ACC112 (cell line): ENCODE data around the gene NDUFA12.
A peak's percentile ranks its signal among the peaks of the same experiment; 100 is the strongest.

Source experiments
- H2AFZ ChIP-seq: fragments of 200-600 bp; sonication (generic); one replicate; pipeline ENCODE4 v1.6.0; 2017; ENCODE audit warnings: antibody characterized with exemption, low read length; ENCODE audit not compliant: unreplicated experiment
- H3K27ac ChIP-seq: fragments of 200-600 bp; sonication (generic); 2 replicates; pipeline ENCODE4 v1.5.1; 2014; ENCODE audit warnings: low read depth, mild to moderate bottlenecking, antibody characterized with exemption, low read length, moderate library complexity
- H3K27me3 ChIP-seq: fragments of 200-600 bp; sonication (generic); 2 replicates; pipeline ENCODE4 v1.6.1; 2014; ENCODE audit warnings: mild to moderate bottlenecking, antibody characterized with exemption, low read length, moderate library complexity, mixed read lengths; ENCODE audit not compliant: insufficient read depth
- H3K36me3 ChIP-seq: fragments of 200-600 bp; sonication (generic); 2 replicates; pipeline ENCODE4 v1.6.1; 2016; ENCODE audit warnings: mild to moderate bottlenecking, antibody characterized with exemption, low read length, moderate library complexity, mixed read lengths; ENCODE audit not compliant: insufficient read depth
- H3K4me1 ChIP-seq: fragments of 200-600 bp; sonication (generic); one replicate; pipeline ENCODE4 v1.6.1; 2016; ENCODE audit warnings: low read length, mixed read lengths; ENCODE audit not compliant: insufficient read depth, unreplicated experiment, control insufficient read depth
- H3K4me3 ChIP-seq: fragments of 200-600 bp; sonication (generic); 2 replicates; pipeline ENCODE4 v1.5.1; 2014; ENCODE audit warnings: mild to moderate bottlenecking, low read depth, low read length
- H3K79me2 ChIP-seq: fragments of 200-600 bp; sonication (generic); one replicate; pipeline ENCODE4 v1.6.0; 2016; ENCODE audit warnings: low read length; ENCODE audit not compliant: control insufficient read depth, unreplicated experiment, insufficient read depth

Gene NDUFA12

GRCh38 chr12:94942663-94943062 lies 60.8 kb downstream of the NDUFA12 start:
- Histone ChIP-seq H3K4me1 (peaks cover 19% of the 10 kb centered on the region), H3K4me3 (no peak overlapping the region), H3K79me2 (no peaks in the 10 kb centered on the region), H2AFZ (no peak overlapping the region), H3K36me3 (no peaks in the 10 kb centered on the region), H3K27ac (peak overlapping the region; percentile 89), H3K27me3 (no peaks in the 10 kb centered on the region)

DNA sequence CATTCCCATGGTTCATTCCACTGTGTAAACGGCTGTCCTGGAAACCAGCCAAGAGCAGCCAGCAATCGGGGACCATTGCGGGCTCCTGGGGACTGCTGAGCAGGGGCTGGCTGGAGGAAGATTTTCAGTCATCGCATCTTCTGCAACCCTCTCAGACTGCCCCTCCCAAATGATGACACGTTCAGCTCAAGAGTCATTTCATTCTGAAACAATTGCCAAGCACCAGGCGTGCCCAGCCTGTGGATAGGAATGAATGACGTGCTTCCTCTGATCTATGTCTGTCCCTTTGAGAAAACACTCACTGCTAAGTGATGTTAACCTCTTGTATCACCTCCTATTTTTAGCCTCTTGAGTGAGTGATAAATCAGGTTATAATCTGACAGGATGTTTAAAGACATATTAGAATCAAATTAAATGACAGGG lies 62.0 kb downstream of the NDUFA12 start:
- Histone ChIP-seq H3K36me3 (no peaks in the 10 kb centered on the region), H3K4me1 (peaks cover 19% of the 10 kb centered on the region), H3K27me3 (no peaks in the 10 kb centered on the region), H3K4me3 (peak overlapping the region; percentile 18), H2AFZ (peak overlapping the region; percentile 61), H3K79me2 (no peaks in the 10 kb centered on the region), H3K27ac (peak overlapping the region; percentile 89)

DNA sequence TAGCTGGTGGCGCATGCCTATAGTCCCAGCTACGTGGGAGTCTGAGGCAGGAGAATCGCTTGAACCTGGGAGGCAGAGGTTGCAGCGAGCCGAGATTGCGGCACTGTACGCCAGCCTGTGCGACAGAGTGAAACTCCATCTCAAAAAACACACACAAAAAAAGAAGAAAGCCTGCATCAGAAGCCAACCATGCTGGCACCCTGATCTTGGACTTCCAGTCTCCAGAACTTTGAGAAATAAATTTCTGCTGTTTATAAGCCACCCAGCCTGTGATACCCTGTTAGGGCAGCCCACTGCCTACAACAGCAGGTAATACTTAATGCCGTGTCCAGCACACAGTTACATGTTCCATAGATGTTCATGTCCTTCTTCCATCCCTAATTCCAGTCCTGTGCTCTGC lies 62.7 kb downstream of the NDUFA12 start:
- H3K79me2 ChIP-seq, result no peaks in the 10 kb centered on the region
- H3K4me1 ChIP-seq, result peaks cover 19% of the 10 kb centered on the region
- H3K27me3 ChIP-seq, result no peaks in the 10 kb centered on the region
- H2AFZ ChIP-seq, result peak overlapping the region; percentile 61
- H3K27ac ChIP-seq, result peak overlapping the region; percentile 79
- H3K36me3 ChIP-seq, result no peaks in the 10 kb centered on the region
- 0 out of 2 replicates have a peak overlapping the region, but pooled peaks have one; percentile 18 for H3K4me3 ChIP-seq

DNA sequence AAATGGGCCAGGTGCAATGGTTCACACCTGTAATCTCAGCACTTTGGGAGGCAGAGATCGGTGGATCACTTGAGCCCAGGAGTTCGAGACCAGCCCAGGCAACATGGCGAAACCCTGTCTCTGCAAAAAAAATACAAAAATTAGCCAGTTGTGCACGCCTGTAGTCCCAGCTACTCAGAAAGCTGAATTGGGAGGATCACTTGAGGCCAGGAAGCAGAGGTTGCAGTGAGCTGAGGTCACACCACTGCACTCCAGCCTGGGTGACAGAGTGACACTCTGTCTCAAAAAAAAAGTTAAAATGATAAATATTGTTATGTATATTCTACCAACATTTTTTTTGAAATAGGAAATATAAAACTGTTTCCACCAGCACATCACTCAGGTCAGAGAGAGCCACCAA lies 64.9 kb downstream of the NDUFA12 start:
- H3K27me3 ChIP-seq, result no peaks in the 10 kb centered on the region
- no peak overlapping the region for H2AFZ ChIP-seq
- H3K4me1 ChIP-seq, result peaks cover 19% of the 10 kb centered on the region
- H3K27ac ChIP-seq, result no peak overlapping the region
- H3K36me3 ChIP-seq, result no peaks in the 10 kb centered on the region
- no peak overlapping the region for H3K4me3 ChIP-seq
- no peaks in the 10 kb centered on the region for H3K79me2 ChIP-seq

DNA sequence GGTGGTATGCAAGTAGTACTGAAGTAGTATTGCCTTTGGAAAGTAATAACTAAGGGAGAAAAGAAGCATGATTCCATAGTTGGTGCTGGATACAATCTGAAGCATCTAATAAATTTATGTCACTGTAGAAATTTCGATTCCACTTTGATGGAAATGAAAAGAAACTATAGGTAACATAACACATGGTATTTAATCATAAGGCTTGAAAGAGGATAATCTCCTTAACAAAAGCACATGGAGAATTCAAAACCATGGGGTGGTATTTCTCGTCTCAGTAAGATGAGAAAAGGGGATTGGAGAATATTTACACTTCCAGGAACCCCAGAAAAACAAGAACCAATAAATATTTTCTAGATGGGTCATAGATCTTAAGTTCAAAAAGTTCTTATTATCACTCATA lies 72.7 kb downstream of the NDUFA12 start:
- H3K36me3 ChIP-seq, result no peaks in the 10 kb centered on the region
- H3K4me1 ChIP-seq, result no peaks in the 10 kb centered on the region
- no peaks in the 10 kb centered on the region for H3K79me2 ChIP-seq
- no peak overlapping the region for H3K4me3 ChIP-seq
- H2AFZ ChIP-seq, result no peak overlapping the region
- no peak overlapping the region for H3K27ac ChIP-seq
- H3K27me3 ChIP-seq, result no peaks in the 10 kb centered on the region

DNA sequence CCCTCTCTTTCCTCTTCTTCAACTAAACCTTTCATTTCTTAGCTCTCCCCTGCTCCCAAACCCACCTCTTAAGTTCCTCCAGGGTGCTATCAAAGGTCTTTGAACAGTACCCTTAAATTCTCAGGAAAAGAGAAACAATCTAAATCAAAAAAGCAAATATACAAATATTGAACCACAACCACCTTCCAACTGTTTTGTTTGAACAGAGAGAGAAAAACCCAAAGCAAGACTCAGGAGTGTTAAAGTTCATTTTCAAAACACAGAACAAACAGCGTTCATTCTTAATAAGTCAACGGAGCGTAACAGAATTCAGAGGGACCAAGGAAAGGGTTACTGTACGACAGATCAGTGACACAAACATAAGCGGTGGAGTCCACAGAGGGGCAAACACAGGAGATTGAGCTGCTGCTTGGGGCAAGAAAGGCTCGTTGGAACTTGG lies 73.3 kb downstream of the NDUFA12 start:
- Histone ChIP-seq H3K36me3 (no peaks in the 10 kb centered on the region), H2AFZ (no peak overlapping the region), H3K79me2 (no peaks in the 10 kb centered on the region), H3K4me3 (no peak overlapping the region), H3K4me1 (no peaks in the 10 kb centered on the region), H3K27me3 (no peaks in the 10 kb centered on the region), H3K27ac (no peak overlapping the region)

DNA sequence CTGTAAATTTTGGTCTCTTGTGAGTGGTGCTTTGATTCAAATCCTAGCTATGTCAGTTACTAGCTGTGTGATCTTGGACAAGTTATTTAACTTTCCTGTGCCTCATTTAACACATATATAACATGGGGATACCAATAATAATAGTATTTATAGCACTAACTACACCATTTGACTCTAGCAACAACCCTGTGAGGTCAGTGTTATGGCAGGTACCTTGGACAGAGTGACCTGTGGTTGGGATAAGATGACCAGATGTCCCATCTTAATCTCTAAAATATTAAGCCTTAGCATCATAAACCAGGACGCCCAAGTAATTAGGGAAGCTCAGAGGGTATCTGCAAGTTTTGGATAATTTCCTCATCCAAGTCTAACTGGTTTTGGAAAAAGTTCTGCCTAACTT lies 73.7 kb downstream of the NDUFA12 start:
- Histone ChIP-seq H3K36me3 (no peaks in the 10 kb centered on the region), H3K4me1 (no peaks in the 10 kb centered on the region), H3K4me3 (no peak overlapping the region), H3K27ac (no peak overlapping the region), H3K79me2 (no peaks in the 10 kb centered on the region), H3K27me3 (no peaks in the 10 kb centered on the region), H2AFZ (no peak overlapping the region)

GRCh38 chr12:94925729-94926128 lies 77.8 kb downstream of the NDUFA12 start:
- no peak overlapping the region for H3K27ac ChIP-seq
- no peak overlapping the region for H2AFZ ChIP-seq
- H3K36me3 ChIP-seq, result no peaks in the 10 kb centered on the region
- H3K27me3 ChIP-seq, result no peaks in the 10 kb centered on the region
- H3K4me1 ChIP-seq, result no peaks in the 10 kb centered on the region
- H3K79me2 ChIP-seq, result no peaks in the 10 kb centered on the region
- no peak overlapping the region for H3K4me3 ChIP-seq

GRCh38 chr12:94925206-94925605 lies 78.3 kb downstream of the NDUFA12 start:
- Histone ChIP-seq H3K27ac (no peak overlapping the region), H3K4me1 (no peaks in the 10 kb centered on the region), H3K4me3 (no peak overlapping the region), H3K79me2 (no peaks in the 10 kb centered on the region), H3K27me3 (no peaks in the 10 kb centered on the region), H2AFZ (no peak overlapping the region), H3K36me3 (no peaks in the 10 kb centered on the region)

DNA sequence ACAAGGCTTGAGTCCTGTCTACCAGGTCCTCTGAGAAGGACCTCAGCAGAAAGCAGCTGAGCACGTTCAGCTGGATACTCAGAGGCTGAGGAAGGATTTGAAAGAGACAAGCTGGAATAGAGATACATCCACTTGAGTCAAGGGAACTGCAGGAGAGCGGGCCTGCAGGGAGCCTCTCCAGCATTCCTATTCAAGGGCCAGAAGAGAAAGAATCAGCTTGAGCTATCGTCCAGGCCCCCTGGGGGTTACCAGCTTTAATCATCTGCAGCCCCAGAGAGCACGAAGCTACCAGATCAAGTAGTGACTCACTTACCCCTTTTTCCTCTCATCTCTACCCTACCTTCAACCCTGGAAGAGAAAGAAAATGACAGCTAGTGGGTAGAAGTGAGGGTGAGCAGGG lies 80.9 kb downstream of the NDUFA12 start:
- Histone ChIP-seq H3K4me3 (no peak overlapping the region), H3K79me2 (no peaks in the 10 kb centered on the region), H2AFZ (no peak overlapping the region), H3K27me3 (no peaks in the 10 kb centered on the region), H3K36me3 (no peaks in the 10 kb centered on the region), H3K4me1 (no peaks in the 10 kb centered on the region), H3K27ac (no peak overlapping the region)
